ENCODE measurements around the gene LGALS8.
"Not testable (repeated sequence)": the region's sequence is repeated elsewhere in the genome, so short reads cannot be mapped to it uniquely, and the experiment has no call there.

Gene LGALS8

GRCh38 chr1:236548452-236548851, 24.7 kb downstream of the LGALS8 start:
- H3K27me3 Mint-ChIP-seq, result no peaks in the 10 kb centered on the region
- DNase-seq, result no peak
- no peak overlapping the region for H3K4me3 Mint-ChIP-seq
- no peaks in the 10 kb centered on the region for H3K9me3 Mint-ChIP-seq
- ATAC-seq, result no peak
- H3K4me1 Mint-ChIP-seq, result peaks cover 37% of the 10 kb centered on the region
- peak overlapping the region in 1 of 2 donors; percentile 37 for H3K27ac Mint-ChIP-seq

DNA sequence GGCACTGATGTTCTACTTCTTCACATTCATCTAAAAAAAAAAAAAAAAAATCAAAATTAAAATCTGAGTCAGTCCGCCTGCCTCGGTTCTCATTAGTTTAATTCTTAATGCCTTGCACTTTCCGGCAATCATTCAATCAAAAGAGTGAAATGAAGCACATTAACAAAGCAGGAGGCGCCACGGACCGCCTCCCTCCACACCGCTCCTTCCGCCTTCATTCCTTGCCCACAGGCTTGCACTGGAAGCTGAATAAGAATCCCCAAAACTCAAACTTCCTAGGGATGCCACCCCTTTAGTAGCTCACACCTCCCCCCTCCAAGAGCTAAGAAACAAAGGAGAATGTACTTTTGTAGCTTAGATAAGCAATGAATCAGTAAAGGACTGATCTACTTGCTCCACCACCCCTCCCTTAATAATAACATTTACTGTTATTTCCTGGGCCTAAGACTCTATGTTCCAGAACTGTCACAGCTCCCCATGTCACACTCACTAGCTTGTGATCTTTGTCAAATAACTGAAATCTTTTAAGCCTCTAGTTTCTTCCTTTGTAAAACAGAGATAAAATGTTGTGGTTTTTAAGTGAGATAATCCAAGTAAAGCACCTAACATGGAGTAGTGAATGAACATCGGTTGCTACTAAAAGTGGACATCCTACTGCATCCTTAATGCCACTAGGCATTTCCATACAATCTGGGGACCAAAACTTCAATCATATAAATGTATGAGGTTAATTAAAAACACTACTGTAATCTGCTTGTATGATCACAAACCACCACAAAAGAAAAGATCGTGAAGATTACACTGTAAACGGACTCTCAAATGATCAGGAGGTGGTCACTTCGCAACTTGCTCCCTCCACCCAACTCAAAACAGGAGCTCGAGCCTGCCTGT, 27.4 kb downstream of the LGALS8 start:
- H3K27me3 Mint-ChIP-seq, result no peaks in the 10 kb centered on the region
- ATAC-seq, result no peak
- no peak for DNase-seq
- H3K27ac Mint-ChIP-seq, result peak overlapping the region; percentile 61 to 73
- H3K9me3 Mint-ChIP-seq, result no peaks in the 10 kb centered on the region
- H3K4me1 Mint-ChIP-seq, result peaks cover 21% of the 10 kb centered on the region
- no peak overlapping the region for H3K4me3 Mint-ChIP-seq

DNA sequence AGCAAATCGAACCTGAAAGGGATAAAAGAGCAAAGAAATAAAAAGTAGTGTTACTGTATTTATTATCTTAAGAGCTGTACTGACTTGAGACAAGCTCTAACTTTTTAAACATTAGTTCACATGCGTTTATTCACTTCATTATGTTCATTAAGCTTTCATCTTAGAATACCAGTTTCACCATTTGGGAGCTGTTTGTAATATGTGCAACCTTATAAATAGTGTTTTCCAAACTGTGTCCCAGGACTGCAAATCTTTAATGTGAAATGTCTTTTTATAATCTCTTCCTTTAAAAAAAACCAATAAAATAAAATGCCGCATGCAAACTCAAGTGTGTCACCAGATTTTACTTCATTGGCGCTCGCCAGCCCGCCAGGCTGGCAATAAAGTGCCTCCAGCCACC, 28.3 kb downstream of the LGALS8 start:
- DNase-seq (no peak), ATAC-seq (no peak)
- H3K4me1 Mint-ChIP-seq, result peaks cover 12% of the 10 kb centered on the region
- no peak overlapping the region for H3K4me3 Mint-ChIP-seq
- no peaks in the 10 kb centered on the region for H3K27me3 Mint-ChIP-seq
- no peak overlapping the region for H3K27ac Mint-ChIP-seq
- no peaks in the 10 kb centered on the region for H3K9me3 Mint-ChIP-seq

- DNase-seq, result no peak
- Mint-ChIP-seq H3K9me3 (no peaks in the 10 kb centered on the region), H3K27ac (no peak overlapping the region), H3K4me1 (peaks cover 6% of the 10 kb centered on the region), H3K27me3 (no peaks in the 10 kb centered on the region), H3K4me3 (no peak overlapping the region)
- ATAC-seq, result no peak
Observed at GRCh38 chr1:236552901-236553300, 29.1 kb downstream of the LGALS8 start.

DNA sequence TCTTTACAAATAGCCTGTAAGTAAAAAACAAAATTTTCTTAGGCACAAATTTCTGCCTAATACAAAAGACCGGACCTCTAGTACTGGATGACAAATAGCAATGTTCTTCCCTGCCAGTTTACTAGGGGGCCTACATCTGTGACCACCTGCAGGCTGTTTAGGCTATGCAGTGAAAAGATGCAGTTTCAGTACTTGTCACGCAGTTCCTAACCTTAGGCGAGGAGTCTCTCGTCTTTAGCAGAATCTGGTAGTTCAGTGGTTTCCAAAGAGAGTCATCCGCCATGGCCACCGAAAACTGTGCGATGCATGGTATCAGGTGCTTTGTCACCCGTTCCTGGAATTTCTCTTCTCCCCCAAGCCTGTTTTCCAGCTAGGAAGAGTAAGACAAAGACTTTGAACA, 29.6 kb downstream of the LGALS8 start:
- Mint-ChIP-seq H3K4me3 (no peak overlapping the region), H3K27ac (no peak overlapping the region), H3K9me3 (no peaks in the 10 kb centered on the region), H3K27me3 (no peaks in the 10 kb centered on the region), H3K4me1 (peaks cover 6% of the 10 kb centered on the region)
- ATAC-seq (no peak), DNase-seq (no peak)

- Mint-ChIP-seq H3K4me3 (no peak overlapping the region), H3K27me3 (no peaks in the 10 kb centered on the region), H3K27ac (no peak overlapping the region), H3K4me1 (no peaks in the 10 kb centered on the region), H3K9me3 (no peaks in the 10 kb centered on the region)
- DNase-seq (no peak), ATAC-seq (no peak)
Observed at GRCh38 chr1:236556606-236557005, 32.8 kb downstream of the LGALS8 start.

DNA sequence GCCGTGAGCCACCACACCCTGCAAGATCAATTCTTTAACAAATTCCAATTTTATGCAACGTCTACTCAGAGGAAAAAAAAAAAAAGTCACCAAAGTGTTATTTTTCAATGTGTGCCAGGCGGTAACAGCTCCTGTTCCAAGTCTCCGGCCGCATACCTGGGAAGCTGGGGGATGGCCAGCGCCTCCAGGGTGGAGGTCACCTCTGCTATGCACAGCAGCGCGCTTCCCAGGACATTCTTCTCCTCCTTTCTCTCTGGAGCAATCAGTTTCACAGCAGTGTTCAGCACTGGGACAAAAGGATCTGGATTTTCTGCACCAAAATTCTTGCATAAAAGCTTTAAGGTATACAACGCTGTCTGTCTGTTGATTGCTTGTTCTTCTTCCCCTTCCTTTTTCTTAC, 34.3 kb downstream of the LGALS8 start:
- Mint-ChIP-seq H3K4me3 (no peak overlapping the region), H3K27ac (peak overlapping the region in 1 of 2 donors; percentile 59), H3K27me3 (no peaks in the 10 kb centered on the region), H3K4me1 (no peaks in the 10 kb centered on the region), H3K9me3 (no peaks in the 10 kb centered on the region)
- no peak for ATAC-seq
- no peak for DNase-seq

DNA sequence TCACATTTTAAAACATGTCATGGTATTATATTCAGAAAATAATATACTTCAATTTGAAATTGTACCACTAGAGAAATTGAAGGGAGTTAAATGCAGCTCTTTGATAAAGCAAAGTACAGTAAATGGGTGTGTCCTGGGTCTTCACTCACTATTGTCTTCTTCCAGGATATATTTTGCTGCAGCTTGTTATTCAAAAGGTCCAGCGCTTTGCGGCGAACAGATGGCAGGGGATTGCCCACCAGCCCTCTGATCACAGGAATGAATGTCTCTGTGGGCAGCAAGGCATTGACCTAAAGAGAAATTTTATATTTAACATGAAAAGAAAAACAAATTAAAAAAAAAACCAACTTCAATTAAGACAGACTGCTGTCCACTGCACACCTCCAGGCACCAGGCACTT, 35.1 kb downstream of the LGALS8 start:
- Mint-ChIP-seq H3K4me3 (no peak overlapping the region), H3K9me3 (no peaks in the 10 kb centered on the region), H3K27me3 (no peaks in the 10 kb centered on the region), H3K27ac (peak overlapping the region in 1 of 2 donors; percentile 57), H3K4me1 (no peaks in the 10 kb centered on the region)
- DNase-seq, result no peak
- no peak for ATAC-seq

GRCh38 chr1:236560213-236560771, 36.5 kb downstream of the LGALS8 start:
- Mint-ChIP-seq H3K9me3 (no peaks in the 10 kb centered on the region), H3K27ac (peak overlapping the region in 1 of 2 donors; percentile 53)
- ATAC-seq, result no peak

DNA sequence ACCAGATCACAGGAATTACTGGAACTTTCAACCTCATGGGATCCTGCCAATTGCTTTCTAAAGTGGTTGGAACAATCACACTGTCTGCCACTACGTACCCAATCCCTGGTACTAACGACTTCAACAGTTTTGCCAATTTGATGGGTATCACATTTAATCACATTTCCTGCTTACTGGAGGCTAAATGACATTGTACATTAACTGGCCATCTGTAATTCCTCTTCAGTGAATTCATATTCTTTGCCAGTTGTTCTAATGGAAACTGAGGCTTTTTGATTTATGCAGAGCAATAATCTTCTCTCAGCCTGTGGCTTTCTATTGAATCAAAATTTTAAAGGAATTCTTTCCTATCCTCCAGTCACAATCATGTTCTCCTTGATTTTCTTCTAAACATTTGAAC, 38.2 kb downstream of the LGALS8 start:
- DNase-seq (no peak), ATAC-seq (no peak)
- Mint-ChIP-seq H3K27ac (peak overlapping the region in 1 of 2 donors; percentile 5), H3K4me3 (no peak overlapping the region), H3K27me3 (no peaks in the 10 kb centered on the region), H3K9me3 (no peaks in the 10 kb centered on the region), H3K4me1 (peaks cover 9% of the 10 kb centered on the region)

More at GRCh38 chr1:236560213-236560771, 36.5 kb downstream of the LGALS8 start:
- H3K4me1 Mint-ChIP-seq, result peaks cover 7% of the 10 kb centered on the region
- H3K4me3 Mint-ChIP-seq, result no peak overlapping the region
- no peak for DNase-seq
- no peaks in the 10 kb centered on the region for H3K27me3 Mint-ChIP-seq

DNA sequence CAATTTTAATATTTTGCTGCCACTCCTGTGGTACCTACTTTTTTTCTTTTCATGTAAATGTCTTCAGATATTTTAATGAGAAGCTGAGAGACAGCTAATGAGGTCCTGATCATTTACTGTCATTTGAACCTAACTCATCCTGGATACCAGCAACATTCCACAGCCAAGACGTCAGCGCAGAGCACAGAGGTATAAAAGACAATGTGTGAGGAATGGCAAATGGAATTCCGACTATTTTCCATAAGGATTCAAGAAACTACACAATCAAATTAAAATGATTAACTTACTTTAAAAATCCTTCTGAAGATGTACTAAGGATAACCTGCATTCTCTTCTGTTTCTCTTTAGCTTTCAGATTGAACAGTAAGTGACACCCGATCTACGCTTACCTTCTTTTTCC, 41.7 kb downstream of the LGALS8 start:
- no peaks in the 10 kb centered on the region for H3K27me3 Mint-ChIP-seq
- H3K27ac Mint-ChIP-seq, result no peak overlapping the region
- H3K4me1 Mint-ChIP-seq, result peaks cover 9% of the 10 kb centered on the region
- no peaks in the 10 kb centered on the region for H3K9me3 Mint-ChIP-seq
- no peak for ATAC-seq
- no peak overlapping the region for H3K4me3 Mint-ChIP-seq
- no peak for DNase-seq

- H3K9me3 Mint-ChIP-seq, result no peaks in the 10 kb centered on the region
- peaks cover 9% of the 10 kb centered on the region for H3K4me1 Mint-ChIP-seq
- DNase-seq (no peak), ATAC-seq (no peak)
- H3K27me3 Mint-ChIP-seq, result no peaks in the 10 kb centered on the region
- peak overlapping the region; percentile 53 to 55 for H3K27ac Mint-ChIP-seq
- no peak overlapping the region for H3K4me3 Mint-ChIP-seq
Observed at GRCh38 chr1:236568285-236568894, 44.6 kb downstream of the LGALS8 start.

- no peak for ATAC-seq
- Mint-ChIP-seq H3K27me3 (no peaks in the 10 kb centered on the region), H3K4me1 (no peaks in the 10 kb centered on the region), H3K27ac (no peak overlapping the region), H3K9me3 (no peaks in the 10 kb centered on the region), H3K4me3 (no peak overlapping the region)
- no peak for DNase-seq
Observed at GRCh38 chr1:236575523-236575922, 51.7 kb downstream of the LGALS8 start.

DNA sequence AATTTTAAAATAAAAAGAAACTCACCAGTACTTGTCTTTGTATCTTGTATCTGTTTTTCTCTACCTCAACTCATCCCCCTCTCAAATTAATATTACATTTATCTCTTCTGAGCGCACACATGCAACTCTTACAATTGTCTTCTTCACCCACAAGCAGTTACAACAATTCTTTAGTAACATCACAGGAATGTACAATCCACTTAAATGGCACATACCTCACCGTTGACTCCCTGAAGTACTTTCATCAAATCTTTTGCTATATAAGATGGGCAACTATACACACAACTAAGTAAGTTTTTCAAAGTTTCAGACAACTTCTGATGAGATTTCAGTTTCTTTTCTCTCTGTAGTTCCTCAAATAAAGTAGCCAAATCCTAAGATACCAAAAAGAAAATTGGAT, 52.2 kb downstream of the LGALS8 start:
- Mint-ChIP-seq H3K4me3 (no peak overlapping the region), H3K4me1 (no peaks in the 10 kb centered on the region), H3K9me3 (no peaks in the 10 kb centered on the region), H3K27ac (no peak overlapping the region), H3K27me3 (no peaks in the 10 kb centered on the region)
- DNase-seq (no peak), ATAC-seq (no peak)

- H3K4me1 Mint-ChIP-seq, H3K9me3 Mint-ChIP-seq, ATAC-seq, H3K27me3 Mint-ChIP-seq, H3K27ac Mint-ChIP-seq, H3K4me3 Mint-ChIP-seq, DNase-seq: not testable (repeated sequence)
Observed at GRCh38 chr1:236577041-236577440, 53.3 kb downstream of the LGALS8 start.

DNA sequence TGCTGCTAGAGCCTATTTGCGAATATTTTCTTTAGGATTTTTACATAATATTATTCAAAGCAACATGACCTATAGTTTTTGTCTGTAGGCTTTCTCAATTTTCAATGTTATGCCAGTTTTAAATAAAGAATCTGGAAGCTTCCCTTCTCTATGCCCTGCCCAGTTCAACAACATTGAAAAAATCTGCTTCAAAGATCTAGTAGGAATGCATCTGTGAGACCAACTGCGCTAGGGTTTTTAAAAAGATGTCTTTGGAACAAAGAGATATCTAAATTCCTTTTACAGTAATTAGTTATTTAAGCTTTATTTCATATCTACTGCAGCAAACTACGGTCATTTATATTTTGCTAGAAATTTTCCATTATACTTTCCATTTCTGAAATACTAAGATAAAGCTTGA, 54.9 kb downstream of the LGALS8 start:
- no peak overlapping the region for H3K27ac Mint-ChIP-seq
- H3K27me3 Mint-ChIP-seq, result no peaks in the 10 kb centered on the region
- H3K9me3 Mint-ChIP-seq, result no peaks in the 10 kb centered on the region
- H3K4me3 Mint-ChIP-seq, result no peak overlapping the region
- no peak for DNase-seq
- no peak for ATAC-seq
- no peaks in the 10 kb centered on the region for H3K4me1 Mint-ChIP-seq

Data from stimulated activated naive CD8-positive, alpha-beta T cell treated with anti-CD3 and anti-CD28 coated beads, Interleukin-15, amount 100 ng/mL, for 72 hours (primary cell).